ENCODE results near the gene PPP2R3A. TPM values are rescaled to one million over a fixed set of nuclear protein-coding genes. Genes with fewer than 3 reads are reported as not detected.
"Not testable (repeated sequence)": the region's sequence is repeated elsewhere in the genome, so short reads cannot be mapped to it uniquely, and the experiment has no call there.

Gene PPP2R3A
- polyA plus RNA-seq, 4 donors, result 1.0 to 8.6 (median 3.4) TPM

- DNase-seq (no peak), FAIRE-seq (no peak)
- Histone ChIP-seq H3K4me3 (ENCODE audit: low read depth in 1 of 3, low read length in 3 of 3) (no peak overlapping the region), H3K27me3 (ENCODE audit: control insufficient read depth in 3 of 3, insufficient read depth in 3 of 3, low read length in 3 of 3) (no peaks in the 10 kb centered on the region), H3K27ac (ENCODE audit: low read depth in 1 of 3, low read length in 2 of 3) (no peak overlapping the region), H3K36me3 (ENCODE audit: control insufficient read depth in 3 of 3, insufficient read depth in 2 of 3, low read depth in 1 of 3, low read length in 3 of 3) (no peaks in the 10 kb centered on the region), H3K9me3 (ENCODE audit: control insufficient read depth in 2 of 2, insufficient read depth in 1 of 2, low read depth in 1 of 2, low read length in 1 of 2) (no peaks in the 10 kb centered on the region), H3K4me1 (ENCODE audit: control insufficient read depth in 3 of 3, insufficient read depth in 2 of 3, low read depth in 1 of 3, low read length in 2 of 3) (peaks cover 0 to 4% (median 0%) of the 10 kb centered on the region in 3 donors)
- 98 to 100% (median 100%) methylated on average over 1 of the region's 1 CpG for WGBS, 3 donors
Measured at GRCh38 chr3:136134091-136134490, 168.6 kb downstream of the PPP2R3A start.

GRCh38 chr3:136135039-136135802 lies 169.7 kb downstream of the PPP2R3A start:
- Histone ChIP-seq H3K36me3 (ENCODE audit: control insufficient read depth in 3 of 3, insufficient read depth in 2 of 3, low read depth in 1 of 3, low read length in 3 of 3) (no peaks in the 10 kb centered on the region), H3K4me1 (ENCODE audit: control insufficient read depth in 3 of 3, insufficient read depth in 2 of 3, low read depth in 1 of 3, low read length in 2 of 3) (peaks cover 0 to 4% (median 0%) of the 10 kb centered on the region in 3 donors), H3K27ac (ENCODE audit: low read depth in 1 of 3, low read length in 2 of 3) (no peak overlapping the region), H3K4me3 (ENCODE audit: low read depth in 1 of 3, low read length in 3 of 3) (no peak overlapping the region), H3K27me3 (ENCODE audit: control insufficient read depth in 3 of 3, insufficient read depth in 3 of 3, low read length in 3 of 3) (no peaks in the 10 kb centered on the region), H3K9me3 (ENCODE audit: control insufficient read depth in 2 of 2, insufficient read depth in 1 of 2, low read depth in 1 of 2, low read length in 1 of 2) (no peaks in the 10 kb centered on the region)
- no peak for DNase-seq
- FAIRE-seq, result no peak
- 62 to 71% (median 71%) methylated on average over 7 of the region's 7 CpGs for WGBS, 3 donors

DNA sequence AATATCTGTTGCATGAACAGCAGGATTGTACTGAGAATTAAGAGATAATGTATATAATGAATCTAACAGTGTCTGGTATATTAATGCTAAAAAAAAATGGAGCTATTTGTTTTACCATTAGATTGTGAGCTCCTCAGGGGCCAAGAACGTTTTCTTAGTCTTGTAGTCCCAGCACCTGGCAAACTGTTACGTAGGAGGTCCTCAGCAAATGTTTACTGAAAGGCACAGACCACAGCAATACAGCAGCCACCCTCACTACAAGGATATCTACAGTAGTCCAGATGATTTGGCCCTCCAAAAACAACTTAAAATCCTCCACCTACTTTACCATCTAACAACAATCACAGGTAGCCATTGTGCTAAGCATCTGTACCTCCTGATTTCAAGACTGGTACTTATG lies 170.9 kb downstream of the PPP2R3A start:
- FAIRE-seq (no peak), DNase-seq (no peak)
- peaks cover 0 to 4% (median 0%) of the 10 kb centered on the region in 3 donors for H3K4me1 ChIP-seq (ENCODE audit: control insufficient read depth in 3 of 3, insufficient read depth in 2 of 3, low read depth in 1 of 3, low read length in 2 of 3)
- no peak overlapping the region for H3K4me3 ChIP-seq (ENCODE audit: low read depth in 1 of 3, low read length in 3 of 3)
- 35 to 56% (median 52%) methylated on average over 2 of the region's 2 CpGs for WGBS, 3 donors
- no peaks in the 10 kb centered on the region for H3K36me3 ChIP-seq (ENCODE audit: control insufficient read depth in 3 of 3, insufficient read depth in 2 of 3, low read depth in 1 of 3, low read length in 3 of 3)
- no peak overlapping the region for H3K27ac ChIP-seq (ENCODE audit: low read depth in 1 of 3, low read length in 2 of 3)
- H3K9me3 ChIP-seq (ENCODE audit: control insufficient read depth in 2 of 2, insufficient read depth in 1 of 2, low read depth in 1 of 2, low read length in 1 of 2), result no peaks in the 10 kb centered on the region
- no peaks in the 10 kb centered on the region for H3K27me3 ChIP-seq (ENCODE audit: control insufficient read depth in 3 of 3, insufficient read depth in 3 of 3, low read length in 3 of 3)

GRCh38 chr3:136141291-136141785 lies 175.8 kb downstream of the PPP2R3A start:
- peaks cover 0 to 3% (median 0%) of the 10 kb centered on the region in 3 donors for H3K36me3 ChIP-seq (ENCODE audit: control insufficient read depth in 3 of 3, insufficient read depth in 2 of 3, low read depth in 1 of 3, low read length in 3 of 3)
- FAIRE-seq, result no peak

GRCh38 chr3:136141891-136142290 lies 176.4 kb downstream of the PPP2R3A start:
- DNase-seq (no peak), FAIRE-seq (no peak)
- Histone ChIP-seq H3K4me3 (ENCODE audit: low read depth in 1 of 3, low read length in 3 of 3) (no peak overlapping the region), H3K9me3 (ENCODE audit: control insufficient read depth in 2 of 2, insufficient read depth in 1 of 2, low read depth in 1 of 2, low read length in 1 of 2) (no peaks in the 10 kb centered on the region), H3K36me3 (ENCODE audit: control insufficient read depth in 3 of 3, insufficient read depth in 2 of 3, low read depth in 1 of 3, low read length in 3 of 3) (peaks cover 0 to 3% (median 0%) of the 10 kb centered on the region in 3 donors), H3K27me3 (ENCODE audit: control insufficient read depth in 3 of 3, insufficient read depth in 3 of 3, low read length in 3 of 3) (no peaks in the 10 kb centered on the region), H3K27ac (ENCODE audit: low read depth in 1 of 3, low read length in 2 of 3) (no peak overlapping the region), H3K4me1 (ENCODE audit: control insufficient read depth in 3 of 3, insufficient read depth in 2 of 3, low read depth in 1 of 3, low read length in 2 of 3) (no peaks in the 10 kb centered on the region)
- 88 to 91% (median 89%) methylated on average over 4 of the region's 4 CpGs for WGBS, 3 donors

More at GRCh38 chr3:136141291-136141785, 175.8 kb downstream of the PPP2R3A start:
- no peaks in the 10 kb centered on the region for H3K4me1 ChIP-seq (ENCODE audit: control insufficient read depth in 3 of 3, insufficient read depth in 2 of 3, low read depth in 1 of 3, low read length in 2 of 3)
- H3K9me3 ChIP-seq (ENCODE audit: control insufficient read depth in 2 of 2, insufficient read depth in 1 of 2, low read depth in 1 of 2, low read length in 1 of 2), result no peaks in the 10 kb centered on the region
- no peak overlapping the region for H3K27ac ChIP-seq (ENCODE audit: low read depth in 1 of 3, low read length in 2 of 3)
- no peak overlapping the region for H3K4me3 ChIP-seq (ENCODE audit: low read depth in 1 of 3, low read length in 3 of 3)
- no peak for DNase-seq
- no peaks in the 10 kb centered on the region for H3K27me3 ChIP-seq (ENCODE audit: control insufficient read depth in 3 of 3, insufficient read depth in 3 of 3, low read length in 3 of 3)

DNA sequence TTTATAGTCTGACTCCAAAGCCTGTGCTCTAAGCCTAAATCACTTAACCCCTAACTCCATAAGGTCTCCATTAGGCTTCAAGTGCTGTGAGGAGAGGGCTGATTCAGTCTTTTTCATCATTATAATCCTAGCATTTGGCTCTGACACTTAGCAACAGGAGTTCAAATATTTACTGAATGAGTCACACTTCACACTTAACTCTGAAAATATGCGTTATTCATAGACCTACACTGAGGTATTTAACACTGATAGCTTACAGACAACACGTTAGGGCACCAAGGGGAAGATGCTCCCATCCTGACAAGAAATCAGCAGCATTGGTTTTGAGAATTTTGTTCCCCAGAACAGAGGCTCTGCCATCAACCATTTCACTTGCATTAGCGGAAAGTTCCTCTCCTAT lies 177.1 kb downstream of the PPP2R3A start:
- Histone ChIP-seq H3K4me1 (ENCODE audit: control insufficient read depth in 3 of 3, insufficient read depth in 2 of 3, low read depth in 1 of 3, low read length in 2 of 3) (peaks cover 0 to 2% (median 0%) of the 10 kb centered on the region in 3 donors), H3K36me3 (ENCODE audit: control insufficient read depth in 3 of 3, insufficient read depth in 2 of 3, low read depth in 1 of 3, low read length in 3 of 3) (peaks cover 0 to 6% (median 3%) of the 10 kb centered on the region in 3 donors), H3K27ac (ENCODE audit: low read depth in 1 of 3, low read length in 2 of 3) (no peak overlapping the region), H3K9me3 (ENCODE audit: control insufficient read depth in 2 of 2, insufficient read depth in 1 of 2, low read depth in 1 of 2, low read length in 1 of 2) (no peaks in the 10 kb centered on the region), H3K4me3 (ENCODE audit: low read depth in 1 of 3, low read length in 3 of 3) (no peak overlapping the region), H3K27me3 (ENCODE audit: control insufficient read depth in 3 of 3, insufficient read depth in 3 of 3, low read length in 3 of 3) (no peaks in the 10 kb centered on the region)
- peak in 1 of 2 donors; percentile 26 for DNase-seq
- FAIRE-seq, result no peak
- WGBS, 3 donors, result 40 to 54% (median 43%) methylated on average over 3 of the region's 3 CpGs

DNA sequence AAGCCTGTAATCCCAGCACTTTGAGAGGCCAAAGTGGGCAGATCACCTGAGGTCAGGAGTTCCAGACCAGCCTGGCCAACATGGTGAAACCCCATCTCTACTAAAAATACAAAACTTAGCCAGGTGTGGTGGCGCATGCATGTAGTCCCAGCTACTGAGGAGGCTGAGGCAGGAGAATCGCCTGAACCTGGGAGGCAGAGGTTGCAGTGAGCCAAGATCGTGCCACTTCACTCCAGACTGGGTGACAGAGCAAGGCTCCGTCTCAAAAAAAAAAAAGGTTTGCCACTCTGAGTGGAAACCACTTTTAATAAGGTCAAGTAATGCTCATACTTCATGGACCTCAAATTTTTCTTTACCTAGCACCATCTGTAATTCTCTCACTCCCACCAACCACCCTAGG lies 178.9 kb downstream of the PPP2R3A start:
- not testable (repeated sequence) for H3K4me1 ChIP-seq (ENCODE audit: control insufficient read depth in 3 of 3, insufficient read depth in 2 of 3, low read depth in 1 of 3, low read length in 2 of 3); H3K27ac ChIP-seq (ENCODE audit: low read depth in 1 of 3, low read length in 2 of 3); FAIRE-seq; H3K27me3 ChIP-seq (ENCODE audit: control insufficient read depth in 3 of 3, insufficient read depth in 3 of 3, low read length in 3 of 3); H3K9me3 ChIP-seq (ENCODE audit: control insufficient read depth in 2 of 2, insufficient read depth in 1 of 2, low read depth in 1 of 2, low read length in 1 of 2); H3K4me3 ChIP-seq (ENCODE audit: low read depth in 1 of 3, low read length in 3 of 3); DNase-seq; H3K36me3 ChIP-seq (ENCODE audit: control insufficient read depth in 3 of 3, insufficient read depth in 2 of 3, low read depth in 1 of 3, low read length in 3 of 3)
- 98 to 100% (median 98%) methylated on average over 4 of the region's 4 CpGs for WGBS, 3 donors

DNA sequence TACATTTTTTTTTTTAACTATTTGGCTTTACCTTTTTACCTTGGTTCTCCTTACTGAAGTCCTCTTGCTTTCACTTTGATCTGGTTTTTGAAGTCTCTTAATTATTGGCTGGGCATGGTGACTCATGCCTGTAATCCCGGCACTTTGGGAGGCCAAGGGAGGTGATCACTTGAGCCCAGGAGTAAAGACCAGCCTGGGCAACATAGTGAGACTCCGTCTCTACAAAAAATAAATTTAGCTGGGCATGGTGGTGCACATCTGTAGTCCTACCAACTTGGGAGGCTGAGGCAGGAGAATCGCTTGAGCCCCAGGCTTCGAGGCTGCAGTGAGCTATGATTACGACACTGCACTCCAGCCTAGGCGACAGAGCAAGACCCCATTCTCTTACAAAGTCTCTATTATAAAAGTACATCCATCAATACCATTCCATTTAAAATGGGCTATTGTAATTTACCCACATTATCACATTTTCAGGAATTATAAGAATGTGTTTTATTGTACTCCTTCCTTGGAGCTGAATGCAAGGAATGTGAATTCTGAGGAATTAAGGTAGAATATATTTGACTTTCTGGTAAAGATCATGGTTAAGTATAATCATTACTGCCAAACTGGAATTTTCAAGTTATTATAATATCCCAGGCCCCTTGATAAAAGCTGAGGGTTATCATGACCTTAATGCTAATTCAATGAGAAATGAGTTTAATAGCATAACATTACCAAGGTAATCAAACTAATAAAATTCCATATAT lies 181.6 kb downstream of the PPP2R3A start:
- H3K27ac ChIP-seq (ENCODE audit: low read depth in 1 of 3, low read length in 2 of 3), result no peak overlapping the region
- H3K36me3 ChIP-seq (ENCODE audit: control insufficient read depth in 3 of 3, insufficient read depth in 2 of 3, low read depth in 1 of 3, low read length in 3 of 3), result peaks cover 4 to 15% (median 12%) of the 10 kb centered on the region in 3 donors
- H3K9me3 ChIP-seq (ENCODE audit: control insufficient read depth in 2 of 2, insufficient read depth in 1 of 2, low read depth in 1 of 2, low read length in 1 of 2), result no peaks in the 10 kb centered on the region
- H3K4me3 ChIP-seq (ENCODE audit: low read depth in 1 of 3, low read length in 3 of 3), result no peak overlapping the region
- H3K4me1 ChIP-seq (ENCODE audit: control insufficient read depth in 3 of 3, insufficient read depth in 2 of 3, low read depth in 1 of 3, low read length in 2 of 3), result peaks cover 0 to 4% (median 0%) of the 10 kb centered on the region in 3 donors
- no peak for FAIRE-seq
- DNase-seq, result peak in 1 of 2 donors; percentile 23
- no peaks in the 10 kb centered on the region for H3K27me3 ChIP-seq (ENCODE audit: control insufficient read depth in 3 of 3, insufficient read depth in 3 of 3, low read length in 3 of 3)
- WGBS, 3 donors, result 82 to 91% (median 87%) methylated on average over 6 of the region's 6 CpGs

Measured in small intestine (tissue), 7 donors.